Measurements from ENCODE around the gene ADARB2. TPM values are rescaled to one million over a fixed set of nuclear protein-coding genes. Genes with fewer than 3 reads are reported as not detected.

ADARB2 gene
- total RNA-seq, 3 donors from 2014 or later (not counting 1 experiment from before 2014, with no cell fraction given) = 0.27 to 0.78 (median 0.40) TPM

DNA sequence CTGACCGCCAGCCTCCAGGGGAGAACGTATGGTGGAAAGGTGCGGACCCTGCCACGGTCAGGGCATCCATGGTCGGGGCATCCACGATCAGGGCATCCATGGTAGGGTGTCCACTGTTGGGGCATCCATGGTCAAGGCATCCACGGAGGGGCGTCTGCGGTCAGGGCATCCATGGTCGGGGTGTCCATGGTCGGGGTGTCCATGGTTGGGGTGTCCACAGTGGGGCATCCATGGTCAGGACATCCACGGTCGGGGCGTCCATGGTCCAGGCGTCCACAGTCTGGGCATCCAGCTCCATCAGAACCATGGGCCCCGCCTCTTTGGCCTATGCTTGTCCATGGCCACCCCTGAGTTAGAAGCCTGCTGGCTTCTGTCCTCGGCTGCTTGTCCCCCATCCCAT, 148.1 kb downstream of the ADARB2 start:
- Histone ChIP-seq H3K4me3 (ENCODE audit: low read length) (no peak overlapping the region), H3K27me3 (ENCODE audit: control insufficient read depth, insufficient read depth, low read length) (no peaks in the 10 kb centered on the region), H3K9me3 (ENCODE audit: control insufficient read depth, insufficient read depth, low read length) (no peaks in the 10 kb centered on the region), H3K27ac (ENCODE audit: low read length) (no peak overlapping the region), H3K4me1 (ENCODE audit: control insufficient read depth, insufficient read depth, low read length) (no peaks in the 10 kb centered on the region), H3K36me3 (ENCODE audit: control insufficient read depth, insufficient read depth, low read length) (no peaks in the 10 kb centered on the region)
- H3K27ac Mint-ChIP-seq = no peak overlapping the region
- H3K4me1 Mint-ChIP-seq = no peaks in the 10 kb centered on the region
- no peak for ATAC-seq
- intact Hi-C loops (cut with micrococcal nuclease) = no loop called here
- no peaks in the 10 kb centered on the region for H3K36me3 Mint-ChIP-seq
- H3K9me3 Mint-ChIP-seq = no peaks in the 10 kb centered on the region
- DNase-seq = no peak
- H3K4me3 Mint-ChIP-seq = no peak overlapping the region
- WGBS (ENCODE audit: insufficient coverage) = 93% methylated on average over 17 of the region's 17 CpGs
- no peaks in the 10 kb centered on the region for H3K27me3 Mint-ChIP-seq (ENCODE audit: low read depth in 2 of 2)
- no peak for TF ChIP-seq CTCF (IDR thresholded peaks at IDR 0.05)

GRCh38 chr10:1582739-1583138, 154.6 kb downstream of the ADARB2 start:
- no peak overlapping the region for H3K27ac ChIP-seq (ENCODE audit: low read length)
- H3K9me3 ChIP-seq (ENCODE audit: control insufficient read depth, insufficient read depth, low read length) = no peaks in the 10 kb centered on the region
- Mint-ChIP-seq H3K4me3 (no peak overlapping the region), H3K27me3 (ENCODE audit: low read depth in 2 of 2) (peaks cover 0 to under 1% of the 10 kb centered on the region in 2 donors), H3K4me1 (no peaks in the 10 kb centered on the region), H3K27ac (no peak overlapping the region), H3K36me3 (no peaks in the 10 kb centered on the region), H3K9me3 (no peaks in the 10 kb centered on the region)
- intact Hi-C loops (cut with micrococcal nuclease) = no loop called here
- DNase-seq = no peak
- 66% methylated on average over 4 of the region's 4 CpGs for WGBS (ENCODE audit: insufficient coverage)
- H3K4me1 ChIP-seq (ENCODE audit: control insufficient read depth, insufficient read depth, low read length) = no peaks in the 10 kb centered on the region
- H3K4me3 ChIP-seq (ENCODE audit: low read length) = no peak overlapping the region
- no peak for TF ChIP-seq CTCF (IDR thresholded peaks at IDR 0.05)
- no peaks in the 10 kb centered on the region for H3K27me3 ChIP-seq (ENCODE audit: control insufficient read depth, insufficient read depth, low read length)
- no peaks in the 10 kb centered on the region for H3K36me3 ChIP-seq (ENCODE audit: control insufficient read depth, insufficient read depth, low read length)
- ATAC-seq = no peak

DNA sequence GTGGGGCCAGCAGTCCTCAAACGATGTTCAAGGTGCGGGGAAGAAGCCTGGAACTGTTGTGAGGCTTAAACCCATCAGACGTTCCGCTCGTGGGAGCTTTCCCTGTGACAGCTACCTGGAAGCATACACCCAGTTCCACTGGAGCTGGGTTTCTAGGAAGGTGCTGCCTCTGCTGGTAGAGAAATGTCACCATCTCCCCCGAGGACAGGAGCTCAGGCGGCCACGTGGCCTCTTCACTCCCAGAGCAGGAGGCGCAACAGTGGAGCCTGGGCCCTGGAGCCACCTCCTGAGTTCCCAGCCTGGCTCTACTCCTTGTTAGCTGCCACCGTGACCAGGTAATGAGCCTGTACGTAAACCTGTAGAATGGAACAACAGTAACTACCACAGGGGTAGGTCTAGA, 156.1 kb downstream of the ADARB2 start:
- 58% methylated on average over 11 of the region's 11 CpGs for WGBS (ENCODE audit: insufficient coverage)
- ATAC-seq (no peak), DNase-seq (no peak)
- Histone ChIP-seq H3K4me1 (ENCODE audit: control insufficient read depth, insufficient read depth, low read length) (no peaks in the 10 kb centered on the region), H3K36me3 (ENCODE audit: control insufficient read depth, insufficient read depth, low read length) (no peaks in the 10 kb centered on the region), H3K27ac (ENCODE audit: low read length) (no peak overlapping the region), H3K9me3 (ENCODE audit: control insufficient read depth, insufficient read depth, low read length) (no peaks in the 10 kb centered on the region), H3K4me3 (ENCODE audit: low read length) (no peak overlapping the region), H3K27me3 (ENCODE audit: control insufficient read depth, insufficient read depth, low read length) (no peaks in the 10 kb centered on the region)
- intact Hi-C loops (cut with micrococcal nuclease) = no loop called here
- Mint-ChIP-seq H3K4me1 (no peaks in the 10 kb centered on the region), H3K36me3 (no peaks in the 10 kb centered on the region), H3K27ac (no peak overlapping the region), H3K4me3 (no peak overlapping the region), H3K9me3 (no peaks in the 10 kb centered on the region), H3K27me3 (ENCODE audit: low read depth in 2 of 2) (peaks cover 0 to 2% of the 10 kb centered on the region in 2 donors)
- TF ChIP-seq CTCF (IDR thresholded peaks at IDR 0.05) = no peak

- Histone ChIP-seq H3K27ac (ENCODE audit: low read length) (no peak overlapping the region), H3K4me1 (ENCODE audit: control insufficient read depth, insufficient read depth, low read length) (no peaks in the 10 kb centered on the region), H3K4me3 (ENCODE audit: low read length) (no peak overlapping the region), H3K27me3 (ENCODE audit: control insufficient read depth, insufficient read depth, low read length) (no peaks in the 10 kb centered on the region), H3K9me3 (ENCODE audit: control insufficient read depth, insufficient read depth, low read length) (no peaks in the 10 kb centered on the region), H3K36me3 (ENCODE audit: control insufficient read depth, insufficient read depth, low read length) (no peaks in the 10 kb centered on the region)
- intact Hi-C loops (cut with micrococcal nuclease) = no loop called here
- WGBS (ENCODE audit: insufficient coverage) = 42% methylated on average over 9 of the region's 9 CpGs
- Mint-ChIP-seq H3K9me3 (no peaks in the 10 kb centered on the region), H3K4me1 (no peaks in the 10 kb centered on the region), H3K27ac (no peak overlapping the region), H3K4me3 (no peak overlapping the region), H3K27me3 (ENCODE audit: low read depth in 2 of 2) (peaks cover 0 to 2% of the 10 kb centered on the region in 2 donors), H3K36me3 (no peaks in the 10 kb centered on the region)
- DNase-seq (no peak), ATAC-seq (no peak)
- no peak for TF ChIP-seq CTCF (IDR thresholded peaks at IDR 0.05)
These were observed 157.7 kb downstream of the ADARB2 start for GRCh38 chr10:1579671-1580070.
